Measurements from ENCODE around the gene NSG2.

GRCh38 chr5:174030286-174030685 lies 15.2 kb upstream of the NSG2 start:
- no peak for TF ChIP-seq POLR2AphosphoS5 (IDR thresholded peaks at IDR 0.05; ENCODE audit: insufficient read depth in 1 of 2, low read depth in 1 of 2)
- TF ChIP-seq, protein P1, sequence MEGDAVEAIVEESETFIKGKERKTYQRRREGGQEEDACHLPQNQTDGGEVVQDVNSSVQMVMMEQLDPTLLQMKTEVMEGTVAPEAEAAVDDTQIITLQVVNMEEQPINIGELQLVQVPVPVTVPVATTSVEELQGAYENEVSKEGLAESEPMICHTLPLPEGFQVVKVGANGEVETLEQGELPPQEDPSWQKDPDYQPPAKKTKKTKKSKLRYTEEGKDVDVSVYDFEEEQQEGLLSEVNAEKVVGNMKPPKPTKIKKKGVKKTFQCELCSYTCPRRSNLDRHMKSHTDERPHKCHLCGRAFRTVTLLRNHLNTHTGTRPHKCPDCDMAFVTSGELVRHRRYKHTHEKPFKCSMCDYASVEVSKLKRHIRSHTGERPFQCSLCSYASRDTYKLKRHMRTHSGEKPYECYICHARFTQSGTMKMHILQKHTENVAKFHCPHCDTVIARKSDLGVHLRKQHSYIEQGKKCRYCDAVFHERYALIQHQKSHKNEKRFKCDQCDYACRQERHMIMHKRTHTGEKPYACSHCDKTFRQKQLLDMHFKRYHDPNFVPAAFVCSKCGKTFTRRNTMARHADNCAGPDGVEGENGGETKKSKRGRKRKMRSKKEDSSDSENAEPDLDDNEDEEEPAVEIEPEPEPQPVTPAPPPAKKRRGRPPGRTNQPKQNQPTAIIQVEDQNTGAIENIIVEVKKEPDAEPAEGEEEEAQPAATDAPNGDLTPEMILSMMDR (IDR thresholded peaks at IDR 0.05): no peak
